Fibroblast of pulmonary artery (primary cell): ENCODE results near the gene RDH11.

Source experiments
- DNase-seq: peaks from one replicate; pipeline ENCODE4 v3.0.0-alpha.2; 2010; ENCODE audit warnings: low read depth
- H3K4me3 ChIP-seq: replicated peaks from 2 replicates; pipeline ENCODE4 v1.5.1; 2011; ENCODE audit warnings: low read depth, mild to moderate bottlenecking, control low read depth, low read length, moderate library complexity
- TF ChIP-seq, protein P1 (sequence below): IDR thresholded peaks from 2 replicates; pipeline ENCODE4 v1.5.1; 2011; ENCODE audit warnings: mild to moderate bottlenecking, control low read depth, low read length, inconsistent platforms; ENCODE audit errors: missing control alignments

RDH11 gene

DNA sequence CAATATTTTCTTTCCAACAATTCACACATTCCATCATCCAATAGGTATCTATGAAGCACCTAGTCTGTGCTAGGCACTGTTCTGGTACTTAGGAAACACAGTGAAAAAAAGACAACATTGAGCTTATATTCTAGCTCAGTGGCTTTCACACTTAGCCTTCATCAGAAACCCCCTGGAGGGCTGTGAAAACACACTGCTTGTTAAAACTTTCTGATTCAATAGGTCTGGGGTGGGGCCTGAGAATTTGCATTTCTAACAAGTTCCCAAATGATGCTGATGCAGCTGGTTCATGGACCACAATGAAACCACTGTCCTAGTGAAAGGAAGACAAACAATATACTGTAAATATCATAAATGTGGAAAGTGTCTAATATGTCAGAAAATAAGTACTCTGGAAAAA, 27.0 kb downstream of the RDH11 start:
- H3K4me3 ChIP-seq, result no peak overlapping the region
- TF ChIP-seq, protein P1, sequence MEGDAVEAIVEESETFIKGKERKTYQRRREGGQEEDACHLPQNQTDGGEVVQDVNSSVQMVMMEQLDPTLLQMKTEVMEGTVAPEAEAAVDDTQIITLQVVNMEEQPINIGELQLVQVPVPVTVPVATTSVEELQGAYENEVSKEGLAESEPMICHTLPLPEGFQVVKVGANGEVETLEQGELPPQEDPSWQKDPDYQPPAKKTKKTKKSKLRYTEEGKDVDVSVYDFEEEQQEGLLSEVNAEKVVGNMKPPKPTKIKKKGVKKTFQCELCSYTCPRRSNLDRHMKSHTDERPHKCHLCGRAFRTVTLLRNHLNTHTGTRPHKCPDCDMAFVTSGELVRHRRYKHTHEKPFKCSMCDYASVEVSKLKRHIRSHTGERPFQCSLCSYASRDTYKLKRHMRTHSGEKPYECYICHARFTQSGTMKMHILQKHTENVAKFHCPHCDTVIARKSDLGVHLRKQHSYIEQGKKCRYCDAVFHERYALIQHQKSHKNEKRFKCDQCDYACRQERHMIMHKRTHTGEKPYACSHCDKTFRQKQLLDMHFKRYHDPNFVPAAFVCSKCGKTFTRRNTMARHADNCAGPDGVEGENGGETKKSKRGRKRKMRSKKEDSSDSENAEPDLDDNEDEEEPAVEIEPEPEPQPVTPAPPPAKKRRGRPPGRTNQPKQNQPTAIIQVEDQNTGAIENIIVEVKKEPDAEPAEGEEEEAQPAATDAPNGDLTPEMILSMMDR, result no peak
- no peak for DNase-seq

DNA sequence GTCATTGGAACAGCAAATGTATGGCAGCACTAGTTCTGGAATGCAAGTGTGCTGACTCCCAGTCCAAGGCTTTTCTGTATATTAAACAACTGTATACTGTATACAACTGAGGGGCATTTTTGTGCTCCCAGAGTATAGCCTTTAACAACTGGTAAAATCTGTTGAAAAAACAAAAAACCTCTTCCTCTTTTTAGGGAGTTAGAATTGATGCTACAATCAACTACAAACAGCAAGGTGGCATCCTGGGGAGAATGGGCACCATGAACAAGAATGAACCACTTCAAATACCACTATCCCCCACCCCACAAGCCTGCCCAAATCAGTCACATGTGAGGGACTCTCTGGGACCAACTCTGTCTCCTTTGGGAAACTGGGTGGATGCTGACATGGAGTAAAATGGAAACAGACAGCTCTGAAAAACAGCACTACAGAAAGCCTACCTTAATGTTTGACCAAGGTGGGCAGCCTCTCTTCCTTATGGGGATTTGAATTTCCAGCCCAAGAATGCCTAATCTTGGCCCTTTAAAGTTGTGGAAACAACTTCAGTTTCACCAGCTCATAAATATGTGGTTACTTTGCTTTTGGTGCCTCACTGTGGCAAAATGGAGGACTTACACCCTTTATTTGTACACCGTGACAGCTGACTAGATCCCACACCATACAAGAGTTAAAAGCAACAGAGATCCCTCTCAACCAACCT, 28.7 kb downstream of the RDH11 start:
- peak; percentile 86 for DNase-seq
- H3K4me3 ChIP-seq, result no peak overlapping the region
- TF ChIP-seq, protein P1, result peak; percentile 70

DNA sequence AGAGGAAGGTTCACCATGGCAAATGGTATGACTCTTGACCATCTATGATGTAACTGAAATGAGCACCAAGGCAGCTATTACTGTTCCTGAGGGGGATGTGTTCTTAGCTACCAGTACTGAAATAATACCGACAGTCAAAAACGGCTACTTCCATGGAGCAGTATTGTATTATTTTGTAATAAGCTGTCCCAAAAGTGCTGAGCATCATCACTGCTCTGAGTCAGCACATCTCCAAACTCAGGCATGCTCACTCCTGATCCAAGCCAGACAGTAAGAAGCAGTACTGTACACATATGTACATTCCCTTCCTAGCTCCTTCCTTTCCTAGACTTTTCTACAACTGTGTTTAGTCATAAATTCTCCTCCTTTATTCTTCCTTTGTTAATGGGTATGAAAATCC, 29.7 kb downstream of the RDH11 start:
- peak; percentile 51 for DNase-seq
- TF ChIP-seq, protein P1, result no peak
- H3K4me3 ChIP-seq, result no peak overlapping the region

GRCh38 chr14:67663633-67664032, 31.9 kb downstream of the RDH11 start:
- H3K4me3 ChIP-seq, result no peak overlapping the region
- TF ChIP-seq, protein P1, result no peak
- DNase-seq, result no peak

DNA sequence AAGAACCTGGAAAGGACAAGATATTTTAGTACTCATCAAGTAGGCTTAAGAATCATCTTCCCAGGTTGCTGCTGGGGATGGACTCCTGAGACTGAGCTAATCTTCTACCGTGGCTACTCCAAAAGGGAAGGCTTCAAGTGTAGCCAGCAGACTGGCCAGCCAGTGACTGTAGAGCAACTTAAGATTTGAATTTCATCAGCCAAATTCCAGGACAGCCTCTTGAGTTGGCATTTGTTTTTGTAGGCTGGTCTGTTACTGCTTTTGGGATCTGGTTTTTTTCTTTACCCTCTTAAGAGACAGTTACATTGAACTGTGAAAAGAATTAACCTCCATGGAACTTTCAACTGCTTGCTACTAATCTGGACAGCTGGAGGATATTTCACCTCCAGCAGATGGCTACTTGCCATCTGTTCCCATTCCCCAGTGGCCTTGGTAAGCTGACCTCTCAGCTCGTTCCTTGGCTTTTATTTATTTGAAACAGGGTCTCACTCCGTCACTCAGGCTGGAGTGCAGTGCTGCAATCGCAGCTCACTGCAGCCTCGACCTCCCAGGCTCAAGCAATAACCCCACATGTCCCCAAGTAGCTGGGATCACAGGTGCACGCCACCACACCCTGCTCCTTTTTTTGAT, 41.8 kb downstream of the RDH11 start:
- no peak overlapping the region for H3K4me3 ChIP-seq
- TF ChIP-seq, protein P1, result no peak
- peak; percentile 33 for DNase-seq

GRCh38 chr14:67652189-67652588, 43.4 kb downstream of the RDH11 start:
- no peak for DNase-seq
- no peak overlapping the region for H3K4me3 ChIP-seq
- TF ChIP-seq, protein P1, result no peak

GRCh38 chr14:67650694-67651093, 44.9 kb downstream of the RDH11 start:
- TF ChIP-seq, protein P1, result no peak
- DNase-seq, result peak; percentile 77
- H3K4me3 ChIP-seq, result no peak overlapping the region
